Stimulated activated CD8-positive, alpha-beta memory T cell treated with anti-CD3 and anti-CD28 coated beads, Interleukin-4, amount 100 ng/mL, for 4 hours (primary cell): ENCODE measurements around the gene NEK10.

ENCODE experiments used
- DNase-seq, 2 donors: peaks; one replicate each; pipeline ENCODE4 v3.0.0-alpha.2; 2020; ENCODE audit warnings: low read depth in 2 of 2, low spot score in 1 of 2

The NEK10 gene

DNA sequence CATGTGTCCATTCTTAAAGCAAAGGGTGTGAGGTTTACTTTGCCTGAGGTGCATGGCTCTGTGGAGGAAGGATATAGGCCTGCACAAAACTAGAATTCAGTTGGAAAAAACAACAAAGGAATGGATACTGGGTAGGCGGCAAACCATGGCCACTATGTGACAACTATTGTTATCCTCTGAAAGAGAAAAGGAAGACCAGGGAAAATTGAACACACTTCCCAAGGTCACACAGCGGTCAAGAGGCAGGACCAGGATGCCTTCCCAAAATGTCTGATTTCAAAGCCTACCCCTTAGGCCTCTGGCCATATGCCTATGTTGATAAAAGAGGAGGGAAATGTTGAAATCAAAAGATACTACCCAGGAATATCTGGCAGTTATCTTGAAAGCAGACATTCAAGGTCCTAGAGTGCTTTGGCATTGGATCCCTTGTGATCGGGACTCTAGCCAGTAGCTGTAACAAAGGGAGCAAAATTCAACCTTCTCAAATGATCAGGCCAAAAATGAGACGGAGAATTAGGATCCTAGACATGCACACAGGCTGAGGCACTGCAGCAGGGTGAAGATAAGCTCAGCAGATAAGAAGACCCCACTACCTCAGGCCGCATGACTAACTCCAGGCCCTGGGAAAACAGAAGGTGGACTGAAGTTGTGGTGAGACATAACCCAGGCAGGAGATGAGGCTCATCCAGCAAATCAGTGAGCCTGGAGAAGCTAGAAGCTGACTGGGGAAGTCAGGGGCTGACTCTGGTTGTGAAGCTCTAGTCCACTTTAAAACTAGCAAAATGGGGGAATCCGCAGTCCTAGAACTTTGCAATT lies 292.2 kb downstream of the NEK10 start:
- no peak for DNase-seq

DNA sequence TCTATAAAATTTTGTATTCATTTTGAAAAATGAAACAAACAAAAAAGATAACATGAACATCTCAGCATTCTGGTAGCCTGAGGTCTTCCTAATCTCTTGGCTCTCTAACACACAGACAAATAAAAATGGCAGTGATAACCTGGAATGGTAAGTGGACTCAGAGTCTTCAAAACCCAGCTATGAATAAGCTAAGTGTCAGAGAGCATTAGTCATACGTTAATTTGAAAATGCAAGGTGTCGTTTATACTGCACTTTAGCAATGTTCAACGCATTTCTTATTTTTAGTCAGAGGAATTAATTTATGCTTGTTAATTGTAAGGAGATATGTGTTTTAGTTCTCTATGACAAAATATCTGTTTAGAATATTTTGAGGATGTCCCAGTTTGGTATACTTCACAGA lies 294.3 kb downstream of the NEK10 start:
- no peak for DNase-seq

DNA sequence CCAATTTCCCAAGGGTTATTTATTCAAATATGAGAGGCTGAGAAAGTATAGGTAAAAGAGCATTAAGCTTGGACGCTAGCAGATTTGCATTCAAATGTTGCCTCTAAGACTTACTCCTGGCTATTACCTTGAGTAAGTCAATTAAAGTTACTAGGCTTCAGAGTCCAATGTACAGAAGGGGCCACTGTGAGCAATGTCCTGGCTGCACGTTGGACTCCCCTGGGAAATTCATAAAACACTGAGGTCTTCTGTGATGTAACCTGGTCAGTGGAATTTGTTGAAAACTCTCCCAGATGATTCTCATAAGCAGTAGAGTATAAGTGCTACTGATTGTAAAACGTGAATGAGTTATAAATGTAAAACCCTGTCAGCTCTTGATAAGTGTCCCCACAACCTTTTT lies 295.3 kb downstream of the NEK10 start:
- no peak for DNase-seq

DNA sequence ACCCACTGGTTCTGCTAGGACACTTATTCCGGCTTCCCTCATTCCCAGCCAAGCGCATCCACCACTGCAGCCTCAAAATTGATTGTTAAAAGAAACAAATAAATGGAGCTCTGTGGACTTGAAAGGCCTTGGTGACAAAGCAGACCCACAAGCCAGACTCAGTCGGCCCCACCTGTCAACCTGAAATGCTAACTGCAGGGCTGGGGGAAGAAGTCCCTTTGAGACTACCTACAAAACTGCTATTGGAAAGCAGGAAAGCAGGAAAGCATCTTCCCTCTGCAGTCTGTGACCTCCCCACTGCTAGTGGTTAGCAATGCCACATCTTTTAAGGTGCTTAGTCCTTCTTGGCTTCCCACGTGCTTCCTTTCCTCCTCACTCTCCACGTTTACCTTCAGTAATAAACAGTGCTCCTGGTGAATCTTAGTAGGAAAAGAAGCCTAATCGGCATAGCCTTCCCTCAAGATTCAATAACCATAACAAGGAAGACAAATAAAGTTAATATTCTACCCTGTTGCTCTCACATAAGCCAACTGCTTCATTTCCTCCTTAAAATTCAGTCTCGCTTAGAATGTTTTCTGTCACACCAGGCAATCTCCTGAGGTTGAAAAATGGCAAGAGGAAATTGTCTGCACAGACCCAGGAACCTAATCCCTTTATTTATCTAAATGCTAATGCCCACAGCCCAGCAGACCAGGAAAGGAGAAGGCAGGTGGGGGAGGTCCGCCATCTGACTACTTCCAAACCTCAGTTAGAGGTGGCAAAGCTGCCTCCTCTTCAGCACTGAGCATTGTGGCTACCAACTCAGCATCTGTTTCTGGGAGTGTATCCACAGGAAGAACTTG lies 296.2 kb downstream of the NEK10 start:
- DNase-seq = no peak

DNA sequence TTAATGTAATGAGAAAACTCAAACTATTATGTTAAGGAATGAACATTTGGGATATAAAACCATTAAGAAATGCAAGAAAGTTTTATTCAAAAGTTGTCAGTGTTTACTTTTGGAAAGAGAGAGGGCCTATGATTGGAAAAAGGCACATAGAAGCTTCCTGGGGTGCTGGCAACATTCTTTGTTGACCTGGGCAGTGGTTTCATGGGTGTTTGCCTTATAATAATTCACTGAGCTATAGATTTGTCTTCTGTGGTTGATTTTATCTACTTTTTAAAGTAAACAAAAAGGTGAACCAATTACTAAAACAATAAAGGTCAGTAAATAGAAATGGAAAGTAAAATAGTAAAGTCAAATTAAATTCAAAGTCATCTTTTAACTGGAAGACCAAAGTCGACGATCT lies 308.8 kb downstream of the NEK10 start:
- no peak for DNase-seq
